LoVo (cell line): ENCODE results near the gene PITX1.

Experiments used
- DNase-seq: peaks from one replicate; pipeline ENCODE4 v3.0.0-alpha.2; 2016; ENCODE audit warnings: low spot score

The PITX1 gene

GRCh38 chr5:135041726-135042125 lies 7.7 kb upstream of the PITX1 start:
- DNase-seq: no peak

GRCh38 chr5:135041145-135041587 lies 7.1 kb upstream of the PITX1 start:
- DNase-seq: no peak

DNA sequence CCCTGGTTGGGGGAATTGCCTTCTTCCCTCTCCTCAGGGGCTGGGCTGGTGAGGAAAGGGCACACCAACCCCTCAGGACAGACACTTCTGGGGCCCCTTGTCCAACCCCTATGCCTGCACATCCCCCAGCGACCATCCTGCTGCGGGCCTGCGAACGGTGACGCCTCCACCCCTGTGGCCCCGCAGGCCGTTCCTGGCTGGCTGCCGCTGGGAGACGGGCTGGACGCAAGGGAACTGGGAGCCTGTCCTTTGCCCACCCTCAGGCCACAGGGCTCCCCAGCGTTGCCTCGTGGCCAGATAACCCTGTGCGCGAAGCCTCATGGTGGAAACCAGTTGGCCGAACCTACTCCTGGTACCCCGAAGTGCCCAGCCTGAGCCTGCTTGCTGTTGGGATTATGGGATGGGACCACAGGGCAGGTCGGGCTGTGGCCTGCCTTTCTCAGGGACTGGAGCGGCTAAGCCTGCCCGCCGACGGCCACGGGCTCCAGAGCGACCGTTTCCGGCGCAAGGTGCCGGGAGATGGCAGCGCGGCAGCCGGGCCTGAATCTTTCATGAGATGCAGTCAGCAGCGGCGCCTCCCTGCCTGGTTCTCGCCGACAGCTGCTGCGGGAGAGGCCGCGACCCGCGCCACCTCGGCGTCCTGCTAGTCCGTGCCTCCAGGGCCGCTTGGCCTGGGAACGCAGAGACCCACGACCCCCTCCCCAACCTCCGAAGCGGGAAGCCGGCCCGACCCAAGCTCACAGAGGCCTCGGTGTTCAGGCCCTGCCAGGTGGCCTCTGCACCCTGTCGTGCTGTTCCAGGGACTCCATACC lies 6.5 kb upstream of the PITX1 start:
- no peak for DNase-seq

DNA sequence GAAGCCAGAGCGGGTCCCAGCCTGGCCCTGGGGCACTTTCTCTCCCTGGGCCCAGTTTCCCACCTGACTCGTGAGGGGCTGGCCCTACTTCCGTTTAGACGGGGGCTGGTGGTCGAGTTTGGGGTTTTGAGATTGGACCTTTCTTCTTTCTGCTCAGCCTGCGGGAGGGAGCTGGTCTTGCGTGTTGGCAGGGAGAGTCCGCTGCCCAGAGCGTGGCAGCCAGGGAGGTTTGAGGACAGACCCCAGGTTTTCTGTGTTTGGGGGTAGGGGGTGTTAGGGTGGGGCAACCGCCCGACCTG lies 6.0 kb upstream of the PITX1 start:
- DNase-seq: no peak

DNA sequence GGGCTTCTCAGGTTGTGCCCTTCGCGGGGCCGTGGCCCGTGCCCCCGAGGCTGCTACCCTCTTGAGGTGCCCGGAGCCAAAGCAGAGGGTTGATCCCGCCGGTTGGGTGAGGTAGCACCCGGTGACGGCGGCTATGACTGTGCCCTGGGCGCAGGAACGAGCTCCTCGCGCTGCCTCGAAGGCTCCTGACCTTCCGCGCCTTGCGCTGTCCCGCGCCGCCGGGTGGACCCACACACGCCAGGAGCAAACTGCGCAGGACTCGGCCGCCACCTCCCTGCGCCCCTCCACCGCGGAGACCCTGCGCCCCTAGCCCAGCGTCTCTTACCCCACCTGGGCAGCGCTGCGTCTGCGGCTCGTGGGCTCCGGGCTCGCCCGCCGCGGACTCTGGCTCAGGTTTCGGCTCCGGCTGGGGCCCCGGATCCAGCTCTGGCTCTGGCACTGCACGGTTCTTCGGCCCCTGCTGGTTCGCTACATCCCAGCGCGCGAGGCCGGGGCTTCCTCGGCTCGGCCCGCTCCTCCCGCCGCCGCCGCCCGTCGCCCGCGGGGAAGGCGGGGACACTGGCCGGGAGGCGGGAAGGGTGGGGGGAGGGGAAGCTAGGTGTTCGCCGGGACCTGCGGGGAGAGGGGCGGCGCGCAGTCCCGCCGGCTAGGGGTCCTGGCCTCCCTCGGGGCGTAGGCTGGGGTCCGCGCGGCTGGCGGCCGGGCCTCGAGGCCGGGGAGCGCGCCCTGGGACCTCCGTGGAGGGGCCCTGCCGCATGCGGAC lies 5.4 kb upstream of the PITX1 start:
- no peak for DNase-seq

- DNase-seq: no peak
Measured at GRCh38 chr5:135038813-135039270, 4.8 kb upstream of the PITX1 start.

GRCh38 chr5:135038205-135038812 lies 4.3 kb upstream of the PITX1 start:
- DNase-seq: no peak

DNA sequence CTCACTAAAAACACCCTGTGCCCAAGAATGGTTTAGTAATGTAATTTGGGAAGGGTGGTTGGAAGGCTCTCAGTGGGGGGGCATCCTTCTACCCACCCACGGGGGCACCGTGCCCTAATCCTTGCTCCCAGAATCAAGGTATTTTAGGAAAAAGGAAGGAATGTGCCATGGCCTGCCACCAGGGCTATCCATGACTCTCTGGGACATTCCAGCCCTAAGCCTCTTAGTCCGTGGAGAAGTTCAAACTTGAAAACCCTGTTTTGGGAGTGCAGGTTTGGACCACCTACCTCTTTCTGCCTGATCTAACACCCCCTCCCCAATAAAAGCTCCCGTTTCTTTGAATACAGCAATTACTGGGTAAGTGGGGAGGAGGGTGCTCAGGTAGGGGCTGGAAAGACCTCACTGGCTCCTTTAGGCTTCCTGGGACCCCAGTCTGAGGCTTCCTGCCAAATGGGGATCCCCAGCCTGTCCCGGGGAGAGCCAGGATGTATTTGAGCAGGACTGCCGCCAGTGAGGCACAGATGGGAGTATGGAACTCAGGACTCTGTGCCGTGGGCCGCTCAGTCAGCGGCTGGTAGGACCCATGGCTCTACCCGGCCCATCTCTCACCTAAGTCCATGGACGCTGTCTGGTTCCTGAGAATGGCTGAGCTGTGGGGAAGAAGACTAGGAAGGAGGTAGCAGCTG lies 3.6 kb upstream of the PITX1 start:
- no peak for DNase-seq

DNA sequence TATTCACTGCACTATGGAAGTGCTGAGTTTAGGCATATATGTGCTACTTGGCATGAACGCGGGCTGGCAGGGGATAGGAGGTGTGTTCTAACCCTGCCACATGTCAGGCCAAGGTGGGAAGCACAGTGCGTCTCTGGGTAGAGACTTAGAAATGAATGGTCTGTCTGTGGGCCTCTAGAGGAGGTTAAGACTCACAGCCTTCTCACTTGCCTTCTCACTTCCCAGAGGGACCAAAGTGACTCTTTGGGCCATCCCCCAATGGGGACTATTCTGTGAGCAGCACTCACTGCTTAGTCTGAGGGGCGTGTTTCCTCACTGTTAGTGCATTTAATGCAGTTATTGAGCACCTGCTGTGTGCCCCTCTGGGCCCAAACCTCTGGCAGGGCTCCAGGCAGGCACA lies 2.4 kb upstream of the PITX1 start:
- no peak for DNase-seq

- no peak for DNase-seq
Measured at GRCh38 chr5:135035678-135036030, 1.6 kb upstream of the PITX1 start.

DNA sequence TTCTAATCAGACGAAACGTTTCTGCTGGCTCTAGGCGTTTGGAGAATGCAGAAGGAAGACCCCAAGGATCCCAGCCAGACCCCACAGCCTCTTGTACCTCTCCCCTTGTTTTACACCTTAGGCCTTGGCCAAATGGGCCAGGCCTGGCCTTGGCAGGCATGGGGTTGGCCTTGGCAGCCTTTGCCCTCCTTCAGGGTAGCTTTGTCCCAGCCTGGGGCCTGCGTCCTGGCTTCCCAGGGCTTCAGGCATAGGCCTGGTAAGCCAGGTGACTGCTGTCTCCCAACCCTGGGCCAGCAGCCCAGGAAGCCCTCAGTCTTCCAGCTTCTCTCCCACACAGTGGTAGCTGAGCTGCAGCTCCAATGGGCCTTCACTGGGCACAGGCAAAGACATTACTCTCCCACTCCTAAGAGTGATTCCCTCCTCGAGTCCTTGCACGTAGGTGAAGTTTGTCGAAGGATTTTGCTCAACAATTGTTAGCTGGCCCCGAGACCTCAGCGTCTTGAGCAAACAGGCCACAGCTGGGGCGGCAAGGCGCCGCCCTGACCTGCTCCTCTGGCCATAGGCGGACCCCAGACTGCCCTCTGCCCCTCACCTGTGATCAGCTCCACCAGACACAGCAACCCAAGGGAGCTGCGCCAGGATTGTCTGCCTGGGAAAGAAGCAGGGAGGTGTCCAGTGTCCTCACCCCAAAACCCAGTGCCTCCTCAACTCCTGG lies 1.1 kb upstream of the PITX1 start:
- DNase-seq: no peak

DNA sequence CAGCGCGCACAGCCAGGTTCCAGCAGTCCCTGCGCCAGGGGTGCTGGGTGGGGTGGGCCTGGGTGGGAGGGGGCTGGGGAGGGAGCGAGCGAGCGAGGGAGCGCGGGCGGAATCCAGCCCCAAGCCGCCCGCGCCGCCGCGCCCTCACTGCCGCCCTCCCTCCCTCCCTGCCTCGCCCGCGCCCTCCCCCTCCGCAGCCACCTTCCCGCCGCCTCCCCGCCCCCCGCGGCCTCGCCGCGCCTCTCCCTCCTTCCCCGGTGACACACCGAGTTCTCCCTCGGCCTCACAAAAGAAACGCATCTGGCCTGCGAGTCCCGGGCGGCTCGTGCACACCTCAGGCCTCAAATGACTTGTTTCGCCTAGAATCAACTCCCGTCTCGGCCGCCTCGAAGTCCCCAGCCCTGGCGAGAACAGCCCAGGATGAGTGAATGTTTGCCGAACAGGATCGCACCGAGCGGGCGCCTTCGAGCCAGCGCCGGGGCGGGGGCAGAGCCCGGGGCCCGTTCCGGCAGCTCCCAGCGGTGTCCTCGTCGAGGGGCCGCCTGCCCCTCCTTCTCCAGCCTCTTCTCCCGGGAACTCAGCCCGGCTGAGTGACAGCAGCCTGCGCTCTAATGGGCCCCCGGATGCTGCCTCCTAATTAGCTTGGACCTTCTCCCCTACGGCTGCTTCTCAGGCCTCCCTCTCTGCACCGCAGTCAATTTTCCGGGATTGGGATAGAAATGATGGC lies 371 bp upstream of the PITX1 start:
- DNase-seq: peak; percentile 79

- DNase-seq: peak; percentile 39
Measured at GRCh38 chr5:135032999-135033861, 798 bp downstream of the PITX1 start.

DNA sequence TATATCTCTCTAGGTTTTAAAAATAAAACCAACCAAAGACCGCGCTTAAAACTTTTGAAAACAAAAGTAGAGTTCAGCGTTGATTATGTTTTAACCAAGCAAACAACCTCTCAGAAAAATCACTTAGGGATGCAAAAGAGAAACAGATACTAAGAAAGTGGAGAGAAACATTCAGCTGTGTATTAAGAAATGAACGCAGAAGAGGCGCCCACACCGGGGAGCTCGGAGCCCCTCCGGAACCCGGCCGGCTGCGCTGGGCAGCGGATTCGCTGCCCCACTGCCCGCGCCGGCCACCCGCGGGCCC lies 1.4 kb downstream of the PITX1 start:
- no peak for DNase-seq

GRCh38 chr5:135031813-135032694 lies 2.0 kb downstream of the PITX1 start:
- DNase-seq: no peak

- DNase-seq: no peak
Measured at GRCh38 chr5:135030956-135031812, 2.8 kb downstream of the PITX1 start.

DNA sequence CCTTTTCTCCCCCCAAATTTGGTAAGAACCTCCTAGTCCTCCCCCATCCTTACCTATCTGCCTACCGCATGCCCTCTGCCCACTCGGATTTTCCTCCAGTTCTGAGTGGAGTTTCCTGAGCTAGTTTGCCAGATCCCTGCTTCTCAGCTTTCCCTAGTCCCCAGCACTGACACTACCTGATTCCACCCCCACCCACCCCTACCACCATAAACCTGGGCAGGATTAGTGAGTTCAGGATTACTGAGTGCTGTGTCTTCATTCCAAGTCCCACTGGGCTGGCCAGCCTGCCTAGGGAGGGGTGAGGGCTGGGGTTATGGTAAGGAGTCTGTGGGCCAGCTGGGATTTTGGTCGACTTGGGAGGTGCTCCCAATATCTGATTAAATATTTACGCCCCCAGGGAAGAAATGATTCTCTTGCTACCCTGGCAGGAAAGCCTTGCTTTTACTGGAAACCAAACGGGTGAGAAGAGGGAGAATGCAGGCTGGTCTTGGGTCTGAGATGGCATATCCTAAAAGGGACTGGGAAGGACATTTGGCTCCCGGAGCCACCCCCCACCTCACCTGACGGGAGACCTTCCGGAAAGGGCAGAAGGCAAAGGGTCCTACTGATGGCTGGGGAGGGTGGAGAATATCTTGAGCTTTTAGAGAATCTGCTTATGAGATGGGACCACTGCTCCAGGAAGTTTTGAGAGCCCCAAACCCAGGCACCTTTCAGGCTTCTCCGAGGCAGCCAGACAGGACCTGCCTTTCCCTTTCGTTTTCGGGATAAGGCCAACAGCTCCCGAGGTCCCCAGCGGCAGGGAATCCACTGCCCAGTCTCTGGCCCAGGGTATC lies 3.7 kb downstream of the PITX1 start:
- no peak for DNase-seq
